HG03064 (cell line): ENCODE data around the gene C5orf63.
"Not testable (repeated sequence)": the region's sequence is repeated elsewhere in the genome, so short reads cannot be mapped to it uniquely, and the experiment has no call there.

Experiments used
- ATAC-seq: cut with Tn5 transposase; IDR thresholded peaks from one replicate; pipeline ENCODE4 v1.9.1; 2021; ENCODE audit warnings: low read depth; ENCODE audit not compliant: unreplicated experiment

The C5orf63 gene

DNA sequence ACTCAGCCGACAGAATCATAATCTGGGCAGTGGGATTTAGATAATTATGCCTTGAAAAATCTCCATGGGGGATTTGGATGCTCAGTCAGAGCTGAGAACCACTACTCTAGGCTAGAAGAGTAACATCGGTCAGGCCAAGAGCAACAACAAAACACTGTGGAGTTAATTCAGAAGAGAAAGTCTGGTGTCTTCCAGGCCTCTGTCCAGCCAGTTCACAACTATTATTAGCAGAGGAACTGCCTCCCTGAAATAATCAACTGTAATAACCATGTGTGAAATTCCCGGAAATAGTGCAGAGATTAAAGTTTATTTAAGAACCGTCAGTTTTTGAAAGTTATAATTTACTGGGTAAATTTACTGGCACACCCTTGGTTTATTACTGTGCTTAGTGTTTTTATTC is 34.8 kb downstream of the C5orf63 start:
- ATAC-seq: no peak

DNA sequence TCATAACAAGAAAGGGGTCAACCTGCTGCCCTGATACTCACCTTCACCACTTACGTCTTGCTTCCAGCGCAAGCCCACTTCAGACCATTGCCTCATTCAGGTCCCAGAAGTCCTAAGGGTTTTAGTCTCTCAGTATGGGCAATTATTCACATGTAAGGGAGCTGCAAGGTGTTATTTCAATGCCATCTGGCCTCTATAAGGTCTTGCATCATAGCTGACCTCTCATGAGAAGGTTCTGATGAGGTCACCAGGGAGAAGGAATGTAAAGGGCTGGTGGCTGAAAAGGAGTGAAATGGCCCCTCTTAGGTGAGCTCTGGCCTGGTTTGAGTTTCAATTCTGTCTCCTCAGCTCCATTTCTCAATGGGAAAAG is 41.5 kb downstream of the C5orf63 start:
- no peak for ATAC-seq

DNA sequence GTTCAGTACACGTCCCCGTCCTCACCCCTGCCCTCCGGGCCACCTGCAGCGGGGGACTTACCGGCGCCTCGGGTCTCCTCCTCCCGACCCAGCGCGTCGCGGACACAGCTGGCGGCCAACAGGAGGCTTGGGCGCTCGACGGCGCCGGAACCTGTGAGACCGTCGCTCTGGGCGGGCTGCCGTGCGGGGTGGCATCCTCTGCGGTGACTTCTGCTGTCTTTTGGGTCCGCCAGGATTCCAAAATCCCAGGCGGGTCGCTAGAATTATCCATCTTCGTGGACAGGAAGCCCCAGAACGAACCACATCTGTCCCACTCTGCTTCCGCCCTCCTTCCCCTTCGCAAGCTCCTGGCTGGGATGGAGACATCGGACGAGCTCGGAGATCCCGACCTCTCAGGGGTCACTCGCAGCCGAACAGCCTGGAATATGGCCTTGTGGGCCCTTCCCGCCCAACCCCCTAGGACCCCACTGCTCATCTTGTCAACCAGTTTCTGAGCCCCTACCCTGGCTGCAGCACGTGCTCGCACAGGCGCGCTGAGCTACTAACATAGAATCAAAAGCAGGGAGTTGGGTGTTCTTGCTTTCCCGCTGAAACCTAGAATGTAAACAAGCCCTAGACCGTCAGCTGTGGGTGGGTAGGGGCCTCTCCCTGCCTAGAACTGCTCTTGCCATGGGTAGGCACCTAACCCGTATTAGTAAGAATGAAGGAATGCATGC is 42.0 kb downstream of the C5orf63 start:
- ATAC-seq: peak; percentile 12

DNA sequence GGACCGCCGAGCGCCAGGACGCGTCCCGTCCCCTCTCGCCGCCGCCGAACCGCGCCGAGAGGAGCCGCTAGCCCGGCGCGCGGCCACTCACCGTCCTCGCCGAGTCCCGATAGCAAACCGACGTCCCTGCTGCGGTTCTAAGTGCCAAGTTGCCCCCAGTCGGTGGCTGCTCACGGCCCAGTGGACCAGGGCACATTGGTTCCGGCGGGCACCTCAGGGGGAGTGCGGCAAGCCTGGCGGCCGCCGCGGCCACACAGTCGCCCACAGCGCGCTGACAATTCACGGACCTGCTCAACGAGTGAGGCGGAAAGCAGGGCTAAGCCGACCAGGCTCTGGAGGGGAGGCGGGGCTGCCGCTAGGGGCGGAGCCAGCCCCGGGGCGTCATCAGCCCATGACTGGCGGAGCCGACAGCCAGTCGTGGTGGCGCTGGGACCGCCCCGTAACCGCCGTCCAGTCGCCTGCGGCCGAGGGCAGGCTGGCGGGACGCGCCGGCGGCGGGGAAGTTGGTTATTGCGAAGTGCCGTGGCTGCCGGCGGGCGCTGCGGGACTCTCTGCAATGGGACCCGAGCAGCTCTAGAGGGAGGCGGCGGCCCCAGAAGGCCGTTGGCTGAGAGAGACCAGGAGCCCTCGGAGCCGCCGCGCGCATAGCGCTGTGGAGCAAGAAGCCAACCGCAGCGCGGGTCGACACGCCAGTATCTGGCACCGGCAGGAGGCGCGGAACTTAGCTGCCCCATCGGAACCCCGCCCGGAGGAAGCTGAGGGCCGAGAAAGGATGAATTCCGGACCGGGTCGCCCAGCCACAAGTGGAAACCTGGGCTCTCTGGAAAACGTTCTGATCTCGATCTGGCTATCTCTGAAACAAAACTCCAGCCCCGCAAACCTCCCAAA is 42.8 kb downstream of the C5orf63 start, which contains the start of gene MARCHF3:
Gene MARCHF3 (minus strand): TSS at position 300 of the 888 bp plus-strand sequence. CDS start 112,387 bp downstream, outside the sequence.
- ATAC-seq: peak; percentile 93

DNA sequence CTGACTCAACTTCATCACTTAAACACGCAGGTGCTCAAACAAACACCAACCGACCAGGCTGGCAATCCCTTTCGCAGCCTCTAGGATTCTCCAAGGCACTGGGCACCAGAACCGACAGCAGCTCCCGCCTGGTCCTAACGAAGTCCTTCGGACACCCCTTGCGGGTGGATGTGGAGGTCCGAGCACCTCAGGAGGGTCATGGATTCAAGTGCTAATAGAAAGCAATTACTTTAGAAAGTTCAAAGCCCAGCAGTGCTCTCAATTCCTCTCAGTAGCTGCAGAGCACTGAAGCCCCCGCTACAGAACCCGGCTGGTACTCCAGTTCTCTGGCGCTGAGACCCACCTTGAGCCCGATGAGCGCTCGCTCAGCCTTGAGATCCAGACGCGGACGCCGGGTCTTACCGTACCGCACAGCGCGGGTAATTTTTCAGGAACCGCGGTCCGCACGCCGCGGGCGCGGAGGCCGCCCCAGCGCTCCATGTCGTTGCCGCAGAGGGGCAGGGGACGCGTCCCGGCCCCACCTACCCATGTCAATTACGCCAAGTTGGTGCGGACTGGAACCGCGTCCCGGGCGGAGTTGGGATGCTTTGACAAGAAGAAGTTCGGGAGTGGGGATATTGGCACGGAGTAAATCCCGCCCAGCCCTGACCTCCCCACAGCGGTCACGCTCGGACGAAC is 43.6 kb downstream of the C5orf63 start:
- peak; percentile 18 for ATAC-seq

DNA sequence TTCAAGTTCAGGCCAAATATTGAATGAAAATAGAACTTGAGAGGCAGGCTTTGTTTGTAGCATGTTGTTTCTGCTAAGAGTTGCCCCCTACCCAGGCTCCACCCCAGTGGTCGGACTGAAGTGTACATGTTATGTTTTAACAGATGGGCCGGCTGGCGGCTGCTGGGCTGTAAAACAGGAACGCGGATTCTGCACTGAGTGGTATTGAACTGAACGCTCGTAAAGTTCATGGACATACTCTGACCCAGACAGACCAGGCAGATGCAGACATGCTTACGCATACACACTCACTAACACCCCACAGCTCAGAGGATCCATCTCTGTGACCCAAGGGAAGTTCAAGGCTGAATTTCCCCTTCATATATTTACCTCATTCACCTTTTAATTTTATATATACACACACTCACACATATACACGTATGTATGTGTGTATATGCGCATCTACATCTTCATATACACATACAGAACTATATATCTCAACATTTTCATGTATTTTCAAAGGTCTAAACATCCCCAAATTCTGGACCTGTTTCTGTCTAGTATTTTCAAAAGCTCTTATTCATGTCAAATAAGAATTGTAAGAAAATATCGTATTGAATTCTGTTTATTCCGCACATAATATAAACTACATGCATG is 44.4 kb downstream of the C5orf63 start:
- ATAC-seq: no peak

DNA sequence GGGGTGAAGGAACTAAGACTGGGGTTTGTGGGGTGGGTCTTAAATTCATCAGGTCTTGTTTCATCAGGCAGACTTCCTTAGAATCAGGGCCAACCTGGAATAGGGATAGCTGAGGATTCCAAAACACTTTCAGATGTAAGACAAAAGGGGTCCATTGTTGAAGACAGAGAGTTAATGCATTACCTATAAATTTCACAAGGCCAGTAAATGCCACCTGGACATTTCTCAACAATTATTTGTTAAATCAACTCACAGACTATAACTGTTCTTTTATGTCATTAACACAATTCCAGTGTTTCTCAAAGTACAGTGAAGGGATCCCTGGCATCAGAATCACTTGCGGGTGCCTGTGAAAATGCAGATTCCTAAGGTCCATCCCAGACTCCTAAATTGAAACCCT is 45.8 kb downstream of the C5orf63 start:
- ATAC-seq: no peak

DNA sequence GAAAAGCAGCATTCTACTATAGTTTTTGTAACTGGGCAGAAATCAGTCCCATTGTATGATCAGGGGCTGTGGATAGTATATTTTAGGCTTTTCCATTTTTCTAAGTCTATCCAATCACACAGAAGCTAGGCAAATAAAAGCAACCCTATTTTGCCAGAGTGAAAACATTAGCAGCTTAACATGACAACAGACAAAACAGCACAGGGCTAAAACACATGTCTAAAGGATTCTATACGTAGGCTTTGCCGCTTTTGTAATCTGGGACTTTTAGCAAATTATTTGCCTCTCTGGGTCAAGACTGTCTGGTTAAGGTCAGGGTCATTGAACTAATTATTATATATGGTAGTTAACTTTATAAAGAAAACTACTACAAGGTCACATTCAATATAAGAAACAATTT is 47.1 kb downstream of the C5orf63 start:
- no peak for ATAC-seq

DNA sequence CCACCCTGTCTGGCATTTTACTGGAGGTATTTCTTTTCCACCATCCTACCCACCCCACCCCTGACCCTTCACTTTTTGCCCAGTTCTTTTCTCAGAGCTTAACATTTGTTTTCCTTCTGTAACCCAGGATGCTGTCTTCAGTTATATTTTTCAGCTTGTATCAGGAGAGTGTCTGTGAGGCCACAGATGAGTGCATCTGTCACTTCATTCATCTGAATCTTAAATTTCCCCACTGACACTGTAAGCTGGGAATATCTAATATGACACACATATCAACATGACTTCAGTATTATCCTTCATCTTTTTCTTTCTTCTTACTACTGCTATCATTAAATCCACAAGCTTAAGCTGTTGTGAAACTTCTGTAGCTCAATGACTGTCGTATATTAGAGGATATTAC is 47.8 kb downstream of the C5orf63 start:
- no peak for ATAC-seq

DNA sequence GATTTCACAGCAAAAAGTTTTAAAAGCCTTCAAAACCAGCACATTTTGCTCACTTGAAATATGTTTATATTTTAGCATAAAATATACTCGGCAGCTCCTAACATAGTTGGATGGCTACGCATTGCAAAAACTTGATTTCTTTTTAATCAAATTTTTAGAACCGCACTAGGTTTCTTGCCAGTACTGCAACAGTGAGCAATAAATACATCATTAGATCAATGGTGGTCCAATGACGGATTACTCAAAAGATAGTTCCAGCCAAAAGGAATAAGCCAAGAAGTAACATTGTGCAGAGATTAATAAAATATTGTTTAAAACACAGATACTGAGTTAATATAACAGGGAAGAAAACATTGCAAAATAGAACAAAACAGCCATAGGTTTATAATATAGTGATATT is 48.5 kb downstream of the C5orf63 start:
- no peak for ATAC-seq

DNA sequence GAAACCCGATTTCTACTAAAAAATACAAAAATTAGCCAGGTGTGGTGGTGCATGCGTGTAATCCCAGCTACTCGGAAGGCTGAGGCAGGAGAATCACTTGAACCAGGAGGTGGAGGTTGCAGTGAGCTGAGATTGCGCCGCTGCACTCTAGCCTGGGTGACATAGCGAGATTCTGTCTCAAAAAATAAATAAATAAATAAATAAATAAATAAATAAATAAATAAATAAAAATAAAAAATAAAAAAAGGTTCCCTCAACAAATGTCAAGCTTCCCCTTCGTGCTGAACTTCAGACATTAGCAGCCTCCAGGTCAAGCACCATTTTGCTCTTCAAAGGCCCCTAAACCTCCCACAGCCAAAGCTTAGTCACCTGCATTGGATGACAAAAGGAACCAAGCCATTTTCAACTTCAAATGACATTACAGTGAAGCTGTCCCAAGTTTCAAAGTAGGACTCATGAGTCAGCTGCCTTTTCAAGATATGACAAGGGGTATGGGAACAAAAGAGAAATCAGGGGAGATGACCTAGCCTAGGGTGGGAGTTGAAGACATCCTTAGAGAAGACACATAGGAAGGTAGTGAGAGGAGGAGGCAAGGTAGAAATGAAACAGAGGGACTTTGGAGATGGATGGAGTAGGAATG is 49.6 kb downstream of the C5orf63 start:
- not testable (repeated sequence) for ATAC-seq

DNA sequence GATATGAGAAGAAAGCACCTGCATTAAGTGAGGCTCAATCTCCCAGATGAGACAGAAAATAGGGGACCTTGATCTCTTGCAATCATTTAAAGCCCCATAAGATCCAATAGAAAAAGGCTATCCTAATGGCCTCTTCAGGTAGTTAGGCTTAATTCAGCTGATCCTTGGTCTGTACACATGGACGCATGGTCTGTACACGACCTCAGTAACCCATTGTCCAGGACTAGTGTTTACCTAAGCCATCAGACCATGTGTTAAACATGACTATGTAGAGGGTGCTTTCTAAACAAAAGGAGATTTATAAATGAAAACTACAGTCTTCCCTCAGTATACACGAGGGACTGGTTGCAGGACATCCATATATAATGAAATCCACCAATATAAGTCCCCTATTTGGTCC is 50.5 kb downstream of the C5orf63 start:
- no peak for ATAC-seq

DNA sequence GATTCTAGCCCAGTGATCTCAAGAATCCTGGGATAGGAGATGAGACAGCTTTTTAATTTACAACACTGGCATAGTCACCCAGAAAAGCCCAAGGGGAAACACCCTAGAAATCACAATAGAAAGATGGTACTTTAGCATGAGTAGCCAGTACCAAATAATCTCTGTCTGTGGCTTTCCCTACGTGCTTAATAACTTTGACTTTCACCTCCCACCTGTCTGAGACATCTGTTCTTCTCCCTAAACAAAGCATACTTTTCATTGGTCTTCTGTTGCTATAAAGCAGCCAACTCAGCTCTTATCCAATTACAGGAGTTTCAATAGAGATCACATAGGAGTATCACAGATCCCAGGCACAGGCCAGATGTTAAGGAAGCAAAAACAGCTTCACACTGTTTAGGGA is 53.4 kb downstream of the C5orf63 start:
- ATAC-seq: no peak

DNA sequence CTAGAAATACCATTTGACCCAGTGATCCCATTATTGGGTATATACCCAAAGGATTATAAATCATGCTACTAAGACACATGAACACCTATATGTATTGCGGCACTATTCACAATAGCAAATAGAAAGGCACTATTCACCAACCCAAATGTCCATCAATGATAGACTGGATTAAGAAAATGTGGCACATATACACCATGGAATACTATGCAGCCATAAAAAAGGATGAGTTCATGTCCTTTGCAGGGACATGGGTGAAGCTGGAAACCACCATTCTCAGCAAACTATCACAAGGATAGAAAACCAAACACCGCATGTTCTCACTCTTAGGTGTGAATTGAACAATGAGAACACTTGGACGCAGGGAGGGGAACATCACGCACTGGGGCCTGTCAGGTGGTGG is 56.6 kb downstream of the C5orf63 start:
- ATAC-seq: not testable (repeated sequence)

DNA sequence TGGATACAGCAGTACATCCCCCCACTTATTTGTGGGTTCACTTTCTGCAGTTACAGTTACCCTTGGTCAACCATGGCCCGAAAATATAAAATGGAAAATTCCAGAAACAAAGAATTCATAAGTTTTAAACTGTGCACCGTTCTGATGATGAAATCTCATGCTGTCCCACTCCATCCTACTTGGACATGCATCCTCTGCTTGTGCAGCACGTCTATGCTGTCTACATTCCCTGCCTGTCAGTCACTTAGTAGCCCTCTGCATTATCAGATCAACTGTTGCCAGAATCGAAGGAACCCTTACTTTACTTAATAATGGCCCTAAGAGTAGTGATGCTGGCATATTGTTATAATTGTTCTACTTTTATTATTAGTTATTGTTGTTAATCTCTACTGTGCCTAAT is 57.6 kb downstream of the C5orf63 start:
- no peak for ATAC-seq

DNA sequence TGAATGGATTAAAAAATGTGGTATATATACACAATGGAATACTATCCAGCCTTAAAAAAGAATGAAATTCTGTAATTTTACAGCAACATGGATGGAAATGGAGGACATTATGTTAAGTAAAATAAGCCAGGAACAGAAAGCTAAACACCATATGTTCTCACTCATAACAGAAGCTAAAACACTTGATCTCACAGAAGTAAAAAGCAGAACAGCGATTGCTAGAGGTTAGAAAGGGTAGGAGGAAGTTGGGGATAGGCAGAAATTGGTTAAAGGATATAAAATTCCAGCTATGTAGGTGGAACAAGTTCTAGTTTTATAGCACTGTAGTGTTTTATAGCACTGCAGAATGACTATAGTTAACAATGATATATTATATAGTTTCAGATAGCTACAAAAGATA is 58.7 kb downstream of the C5orf63 start:
- no peak for ATAC-seq

DNA sequence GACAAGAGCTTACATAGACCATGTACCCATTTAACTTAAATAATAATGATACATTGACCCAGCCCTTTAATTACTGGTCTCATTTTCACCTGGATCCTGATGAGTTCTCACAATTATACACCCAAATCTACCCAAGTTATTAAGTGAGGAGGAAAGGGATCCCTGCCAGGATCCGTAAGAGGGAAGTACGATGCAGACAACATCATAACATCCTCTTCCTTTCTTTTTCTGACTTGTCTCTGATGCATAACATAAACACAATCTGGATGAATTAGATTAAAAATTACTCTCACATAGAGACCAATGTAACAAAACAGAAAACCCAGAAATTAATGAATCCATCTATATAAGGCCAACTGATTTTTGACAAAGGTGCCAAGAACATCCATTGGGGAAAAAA is 59.9 kb downstream of the C5orf63 start:
- no peak for ATAC-seq

DNA sequence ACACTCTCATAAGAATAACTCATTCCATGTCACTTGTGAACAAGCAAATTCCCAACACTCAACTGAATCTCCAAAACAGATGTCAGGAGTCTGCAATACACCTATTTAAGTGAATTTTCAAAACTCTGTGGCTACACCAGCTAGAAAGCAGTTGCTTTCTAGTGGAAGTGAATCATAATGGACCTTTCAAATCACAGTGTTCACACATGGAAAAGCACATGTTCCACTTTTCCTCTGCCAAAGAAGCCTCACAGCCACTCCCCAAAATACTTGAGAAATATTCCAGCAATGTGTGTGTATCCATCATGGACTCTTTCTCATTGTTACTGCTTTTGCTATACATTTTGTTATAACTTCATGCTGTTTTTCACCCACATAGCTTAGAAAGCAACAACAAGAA is 60.4 kb downstream of the C5orf63 start:
- ATAC-seq: no peak

DNA sequence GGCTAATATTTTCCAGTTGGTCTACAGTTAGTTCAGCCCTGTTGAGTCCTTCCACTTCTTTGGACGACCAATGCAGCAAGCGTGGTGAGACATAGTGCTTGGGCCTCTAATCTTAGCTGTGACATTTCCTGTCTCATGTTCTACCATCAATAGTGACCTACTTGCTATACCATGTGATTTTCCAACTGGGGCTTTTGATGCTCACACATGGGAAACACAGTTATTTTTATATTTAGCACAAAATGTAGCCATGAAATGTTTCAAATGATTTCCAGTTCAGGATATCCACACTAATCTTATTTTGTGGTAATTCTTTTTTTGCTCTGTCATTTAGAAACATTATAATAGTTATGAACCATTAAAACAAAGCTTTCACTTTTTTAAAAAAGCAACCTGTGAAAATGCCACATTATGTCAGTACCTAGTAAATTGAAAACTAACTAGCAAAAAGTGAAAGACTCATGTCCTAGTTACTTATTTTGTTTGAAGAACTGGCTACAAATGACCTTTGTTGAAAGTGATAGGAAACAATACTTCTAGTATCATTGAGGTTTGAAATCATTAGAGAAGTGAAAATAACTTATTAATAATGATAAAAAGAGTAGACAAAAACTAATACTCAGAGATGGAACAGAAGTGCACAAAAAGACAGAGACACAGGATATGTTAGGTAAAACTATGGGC is 61.2 kb downstream of the C5orf63 start:
- ATAC-seq: peak; percentile 80

DNA sequence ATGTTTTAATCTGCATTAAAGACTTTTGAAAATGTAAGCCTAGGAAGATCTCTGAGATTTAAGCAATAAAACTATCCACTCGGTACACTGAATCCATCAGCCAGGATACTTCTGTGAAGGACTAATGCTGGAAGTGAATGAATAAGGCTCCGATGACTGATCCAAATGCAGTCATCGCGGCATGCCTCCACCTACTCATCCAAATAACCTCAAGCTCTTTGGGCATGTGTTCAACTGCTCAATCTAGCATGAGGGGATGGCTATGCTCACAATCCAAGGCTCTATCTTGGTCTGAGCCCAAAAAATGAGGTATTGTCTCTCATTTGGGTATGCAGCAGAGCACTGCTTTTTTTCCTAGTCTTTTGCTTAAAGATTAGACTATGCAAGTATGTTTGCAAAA is 62.1 kb downstream of the C5orf63 start:
- ATAC-seq: no peak
